Progenitor cell of endocrine pancreas (in vitro differentiated cells): Measurements from ENCODE around the gene PMEPA1. TPM values are rescaled to one million over a fixed set of nuclear protein-coding genes. Genes with fewer than 3 reads are reported as not detected.
A peak's percentile ranks its signal among the peaks of the same experiment; 100 is the strongest.

Experiments
- DNase-seq: peaks from one replicate; pipeline ENCODE4 v3.0.0; 2021; ENCODE audit warnings: low spot score; ENCODE audit not compliant: unreplicated experiment
- H3K27ac Mint-ChIP-seq: 2 replicates; pipeline ENCODE4 v1.8.0; 2021; ENCODE audit warnings: mild to moderate bottlenecking, moderate library complexity, mixed read lengths
- H3K27me3 Mint-ChIP-seq: 2 replicates; pipeline ENCODE4 v1.8.0; 2021; ENCODE audit warnings: mixed read lengths
- H3K36me3 Mint-ChIP-seq: 2 replicates; pipeline ENCODE4 v1.8.0; 2022; ENCODE audit warnings: mixed read lengths; ENCODE audit not compliant: insufficient read depth
- H3K4me1 Mint-ChIP-seq: 2 replicates; pipeline ENCODE4 v1.8.0; 2021; ENCODE audit warnings: low read depth, mixed read lengths
- H3K4me3 Mint-ChIP-seq: 2 replicates; pipeline ENCODE4 v1.8.0; 2021; ENCODE audit warnings: low read depth, mild to moderate bottlenecking, moderate library complexity, mixed read lengths
- H3K9me3 Mint-ChIP-seq: 2 replicates; pipeline ENCODE4 v1.8.0; 2021; ENCODE audit warnings: low read depth, mixed read lengths
- total RNA-seq: library from RNA; stranded (reverse); gene quantifications from 2 replicates; pipeline ENCODE4 v1.2.1, GENCODE V29; 2021
- TF ChIP-seq, protein P1 (sequence below): fragments of 200-600 bp; sonication (generic); IDR thresholded peaks from one replicate; pipeline ENCODE4 v1.5.0; 2021; ENCODE audit warnings: antibody characterized with exemption, mild to moderate bottlenecking; ENCODE audit not compliant: unreplicated experiment

PMEPA1 gene
- total RNA-seq, 1 donor from 2014 or later = 9.1 TPM

DNA sequence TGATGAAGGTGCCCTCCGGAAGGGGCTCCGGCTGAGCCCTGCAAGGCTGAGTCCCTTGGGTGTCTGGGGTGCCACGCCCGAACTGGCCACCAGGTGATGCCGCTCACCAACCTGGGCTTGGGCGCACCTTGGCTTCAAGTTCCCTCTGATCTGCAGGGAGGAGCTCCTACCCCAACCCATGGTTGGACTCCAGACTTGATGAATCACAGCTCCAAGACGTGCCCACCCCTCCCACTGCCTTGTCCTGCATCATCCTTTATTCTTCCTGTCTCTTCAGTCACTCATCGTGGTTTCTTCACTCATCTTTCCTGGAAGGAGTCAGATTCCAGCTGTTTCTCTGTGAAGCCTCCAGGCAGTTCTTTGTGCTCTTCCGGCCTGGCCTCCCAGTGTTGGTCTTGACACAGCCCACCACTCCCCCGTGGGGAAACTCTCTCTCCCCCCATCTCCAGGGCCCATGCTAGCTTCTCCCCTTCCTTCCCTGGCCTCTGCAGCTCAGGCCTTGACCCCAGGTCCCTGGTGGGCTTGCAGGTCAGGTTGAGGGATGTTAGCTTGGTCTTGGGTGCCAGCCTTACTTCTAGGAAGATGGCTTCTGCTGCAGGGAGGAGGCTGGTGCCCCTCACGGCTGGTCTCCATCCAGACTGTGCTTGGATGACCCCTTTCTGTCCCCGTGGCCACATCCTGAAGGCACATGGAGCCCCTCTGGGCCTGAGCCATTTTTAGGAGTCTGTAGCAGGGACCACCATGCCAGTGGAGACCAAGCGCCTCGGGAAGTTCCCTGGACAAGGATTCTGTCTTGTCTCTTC, 87.0 kb downstream of the PMEPA1 start:
- H3K27me3 Mint-ChIP-seq = peaks cover 25% of the 10 kb centered on the region
- TF ChIP-seq, protein P1, sequence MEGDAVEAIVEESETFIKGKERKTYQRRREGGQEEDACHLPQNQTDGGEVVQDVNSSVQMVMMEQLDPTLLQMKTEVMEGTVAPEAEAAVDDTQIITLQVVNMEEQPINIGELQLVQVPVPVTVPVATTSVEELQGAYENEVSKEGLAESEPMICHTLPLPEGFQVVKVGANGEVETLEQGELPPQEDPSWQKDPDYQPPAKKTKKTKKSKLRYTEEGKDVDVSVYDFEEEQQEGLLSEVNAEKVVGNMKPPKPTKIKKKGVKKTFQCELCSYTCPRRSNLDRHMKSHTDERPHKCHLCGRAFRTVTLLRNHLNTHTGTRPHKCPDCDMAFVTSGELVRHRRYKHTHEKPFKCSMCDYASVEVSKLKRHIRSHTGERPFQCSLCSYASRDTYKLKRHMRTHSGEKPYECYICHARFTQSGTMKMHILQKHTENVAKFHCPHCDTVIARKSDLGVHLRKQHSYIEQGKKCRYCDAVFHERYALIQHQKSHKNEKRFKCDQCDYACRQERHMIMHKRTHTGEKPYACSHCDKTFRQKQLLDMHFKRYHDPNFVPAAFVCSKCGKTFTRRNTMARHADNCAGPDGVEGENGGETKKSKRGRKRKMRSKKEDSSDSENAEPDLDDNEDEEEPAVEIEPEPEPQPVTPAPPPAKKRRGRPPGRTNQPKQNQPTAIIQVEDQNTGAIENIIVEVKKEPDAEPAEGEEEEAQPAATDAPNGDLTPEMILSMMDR = peak; percentile 80
- no peak overlapping the region for H3K27ac Mint-ChIP-seq
- no peaks in the 10 kb centered on the region for H3K36me3 Mint-ChIP-seq
- peak; percentile 66 for DNase-seq
- no peaks in the 10 kb centered on the region for H3K9me3 Mint-ChIP-seq
- H3K4me3 Mint-ChIP-seq = no peak overlapping the region
- no peaks in the 10 kb centered on the region for H3K4me1 Mint-ChIP-seq

DNA sequence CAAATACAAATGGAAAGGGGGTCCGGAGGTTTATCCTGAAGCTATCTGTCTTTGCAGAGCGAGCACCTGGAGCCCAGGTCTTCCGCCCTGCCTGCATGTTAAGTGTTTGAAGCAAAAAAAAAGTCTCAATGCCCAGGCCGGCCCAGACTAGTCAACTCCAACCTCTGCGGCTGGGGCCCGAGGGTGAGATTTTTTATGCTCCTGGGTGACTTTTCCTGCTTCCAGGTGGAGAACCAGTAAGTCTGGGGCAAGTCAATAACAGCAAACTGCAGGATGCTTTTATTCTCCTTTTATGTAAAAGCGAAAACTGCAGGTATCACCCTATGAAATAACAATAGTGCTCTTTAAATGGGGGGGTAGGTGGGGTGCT, 87.6 kb downstream of the PMEPA1 start:
- Mint-ChIP-seq H3K9me3 (no peaks in the 10 kb centered on the region), H3K27ac (no peak overlapping the region), H3K36me3 (no peaks in the 10 kb centered on the region), H3K27me3 (peaks cover 28% of the 10 kb centered on the region), H3K4me3 (no peak overlapping the region), H3K4me1 (no peaks in the 10 kb centered on the region)
- no peak for DNase-seq
- TF ChIP-seq, protein P1 = no peak

DNA sequence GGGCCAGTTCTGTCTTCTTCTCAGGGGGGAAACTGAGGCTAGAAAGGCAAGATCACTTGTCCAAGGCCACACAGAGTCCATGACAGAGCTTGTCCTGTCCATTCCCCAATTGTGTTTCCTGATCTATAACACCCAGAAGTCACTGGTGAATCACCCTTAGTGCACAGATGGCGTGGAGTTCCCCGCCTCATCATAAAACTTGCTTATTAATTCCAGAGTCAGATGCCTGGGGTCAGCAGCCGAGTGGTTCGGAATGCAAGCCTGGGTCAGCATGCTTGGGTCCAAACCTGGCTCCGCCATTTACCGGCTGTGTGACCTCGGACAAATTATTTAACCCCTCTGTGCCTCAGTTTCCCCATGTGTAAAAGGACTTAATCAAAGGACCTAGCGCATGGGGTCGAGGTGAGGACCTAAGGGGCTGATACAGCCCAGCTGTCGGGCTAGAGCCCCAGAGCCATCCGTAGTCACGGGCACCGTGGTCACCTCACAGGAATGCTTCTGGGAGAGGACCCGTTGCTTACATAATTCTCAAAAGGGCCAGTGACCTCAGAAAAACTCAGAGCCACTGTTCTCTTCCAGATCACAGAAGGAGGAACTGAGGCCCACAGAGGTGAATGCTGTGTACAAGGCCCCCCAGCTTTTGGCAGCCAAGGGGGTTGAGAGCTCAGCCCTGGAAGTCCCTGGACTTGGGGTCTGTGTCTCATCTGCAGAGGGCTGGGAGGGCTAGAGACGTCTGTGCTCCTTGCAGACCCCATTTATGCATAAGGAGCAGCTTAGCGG, 88.2 kb downstream of the PMEPA1 start:
- no peak for DNase-seq
- Mint-ChIP-seq H3K27me3 (peaks cover 33% of the 10 kb centered on the region), H3K36me3 (no peaks in the 10 kb centered on the region), H3K4me3 (no peak overlapping the region), H3K9me3 (no peaks in the 10 kb centered on the region), H3K27ac (no peak overlapping the region), H3K4me1 (no peaks in the 10 kb centered on the region)
- TF ChIP-seq, protein P1 = no peak

DNA sequence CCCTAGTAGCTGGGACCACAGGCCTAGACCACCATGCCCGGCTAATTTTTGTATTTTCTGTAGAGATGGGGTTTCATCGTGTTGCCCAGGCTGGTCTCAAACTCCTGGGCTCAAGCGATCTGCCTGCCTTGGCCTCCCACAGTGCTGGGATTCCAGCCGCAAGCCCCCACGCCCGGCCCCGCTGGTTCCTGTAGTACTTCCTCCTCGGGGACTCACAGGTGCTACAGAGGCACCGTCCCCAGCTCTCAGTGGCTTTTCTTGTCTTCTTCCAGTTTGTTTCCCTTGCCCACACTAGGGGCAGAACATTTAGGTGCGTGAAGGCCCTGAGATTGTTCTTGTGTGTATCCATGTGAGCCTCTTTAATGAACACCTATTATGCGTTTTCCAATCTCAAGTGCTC, 88.8 kb downstream of the PMEPA1 start:
- TF ChIP-seq, protein P1 = no peak
- H3K9me3 Mint-ChIP-seq = no peaks in the 10 kb centered on the region
- no peak overlapping the region for H3K27ac Mint-ChIP-seq
- no peak for DNase-seq
- H3K4me1 Mint-ChIP-seq = no peaks in the 10 kb centered on the region
- no peak overlapping the region for H3K4me3 Mint-ChIP-seq
- peaks cover 33% of the 10 kb centered on the region for H3K27me3 Mint-ChIP-seq
- H3K36me3 Mint-ChIP-seq = no peaks in the 10 kb centered on the region

DNA sequence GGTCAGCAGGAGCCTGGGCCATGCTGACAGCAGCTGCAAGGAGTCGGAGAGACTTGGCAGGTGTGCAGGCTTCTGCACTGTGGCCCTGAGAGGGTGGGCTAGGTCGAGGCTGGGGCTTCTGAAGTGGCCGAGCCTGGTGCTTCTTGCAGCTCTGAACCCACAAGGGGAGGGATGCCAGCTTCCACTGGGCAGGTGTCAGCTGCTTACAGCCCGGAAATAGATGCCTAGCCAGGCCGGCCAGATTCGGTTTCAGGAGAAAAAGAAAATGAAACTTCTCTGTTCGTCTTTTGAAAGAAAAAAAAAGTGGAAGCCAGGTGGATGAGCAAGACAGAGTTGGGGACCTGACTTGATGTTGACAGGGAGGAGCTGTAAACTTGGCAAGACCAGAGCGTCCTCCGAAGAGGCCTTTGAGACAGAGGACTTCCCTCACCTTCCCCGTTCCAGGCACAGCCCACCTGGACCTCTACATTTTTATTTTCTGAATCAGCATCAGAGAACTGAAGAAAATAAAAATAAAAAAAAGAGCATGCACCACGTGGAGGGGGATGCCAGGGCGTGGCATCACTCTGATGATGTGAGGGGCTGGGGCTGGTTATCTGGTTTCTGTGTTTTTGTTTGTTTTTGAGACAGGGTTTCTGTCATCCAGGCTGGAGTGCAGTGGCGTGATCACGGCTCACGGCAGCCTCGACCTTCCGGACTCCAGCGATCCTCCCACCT, 89.4 kb downstream of the PMEPA1 start, which contains the start of gene ZBP1:
ZBP1 (minus strand) TSS at position 153 of the 717 bp plus-strand sequence; CDS start at position 22, 131 bp downstream.
- Mint-ChIP-seq H3K9me3 (no peaks in the 10 kb centered on the region), H3K4me3 (no peak within 1 kb of the TSS), H3K36me3 (no peaks in the 10 kb centered on the region), H3K4me1 (no peaks in the 10 kb centered on the region), H3K27ac (no peak within 1 kb of the TSS), H3K27me3 (peaks cover 33% of the 10 kb centered on the region)
- TF ChIP-seq, protein P1 = no peak
- DNase-seq = no peak
